Measurements from ENCODE around the gene YJU2. TPM values are rescaled to one million over a fixed set of nuclear protein-coding genes. Genes with fewer than 3 reads are reported as not detected.

The YJU2 gene
- total and polyA plus RNA-seq, 2 of the 13 experiments (the other 11 are each of a cell fraction or from before 2014, with no cell fraction given), result 9.3 to 17.9 TPM

DNA sequence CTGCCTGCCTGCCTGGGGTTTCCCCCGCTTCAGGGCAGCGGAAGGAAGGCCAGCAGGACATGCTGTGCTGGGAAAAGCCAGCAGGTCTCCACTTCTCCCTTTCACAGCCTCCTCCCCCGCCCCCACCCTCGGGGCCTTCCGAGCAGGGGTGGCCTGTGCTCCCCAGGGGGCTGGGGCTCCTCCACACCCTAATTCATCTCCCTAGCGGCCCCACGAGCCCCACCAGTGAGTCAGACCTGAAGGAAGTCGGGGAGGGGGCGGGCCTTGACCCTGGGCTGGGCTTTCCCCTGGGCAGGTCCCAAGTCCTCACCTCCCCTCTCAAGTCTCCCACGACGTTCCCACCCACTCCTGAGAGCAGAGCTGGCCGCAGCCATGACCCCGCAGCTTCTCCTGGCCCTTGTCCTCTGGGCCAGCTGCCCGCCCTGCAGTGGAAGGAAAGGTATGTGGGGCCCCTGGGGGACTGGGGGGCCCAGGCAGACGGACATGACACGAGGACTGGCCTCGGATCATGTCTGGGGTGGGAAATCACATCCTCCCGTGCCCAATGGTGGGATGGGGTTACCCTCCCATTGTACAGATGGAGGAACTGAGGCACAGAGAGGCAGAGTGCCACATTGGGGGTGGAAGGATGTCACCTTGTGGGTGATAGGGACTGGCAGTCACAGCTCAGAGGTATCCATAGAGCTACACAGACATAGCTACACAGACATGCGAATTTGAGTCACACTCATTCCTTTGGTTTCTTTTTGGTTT, 17.5 kb upstream of the YJU2 start, which contains the start of gene EBI3 (continued):
- TF ChIP-seq, protein P1, sequence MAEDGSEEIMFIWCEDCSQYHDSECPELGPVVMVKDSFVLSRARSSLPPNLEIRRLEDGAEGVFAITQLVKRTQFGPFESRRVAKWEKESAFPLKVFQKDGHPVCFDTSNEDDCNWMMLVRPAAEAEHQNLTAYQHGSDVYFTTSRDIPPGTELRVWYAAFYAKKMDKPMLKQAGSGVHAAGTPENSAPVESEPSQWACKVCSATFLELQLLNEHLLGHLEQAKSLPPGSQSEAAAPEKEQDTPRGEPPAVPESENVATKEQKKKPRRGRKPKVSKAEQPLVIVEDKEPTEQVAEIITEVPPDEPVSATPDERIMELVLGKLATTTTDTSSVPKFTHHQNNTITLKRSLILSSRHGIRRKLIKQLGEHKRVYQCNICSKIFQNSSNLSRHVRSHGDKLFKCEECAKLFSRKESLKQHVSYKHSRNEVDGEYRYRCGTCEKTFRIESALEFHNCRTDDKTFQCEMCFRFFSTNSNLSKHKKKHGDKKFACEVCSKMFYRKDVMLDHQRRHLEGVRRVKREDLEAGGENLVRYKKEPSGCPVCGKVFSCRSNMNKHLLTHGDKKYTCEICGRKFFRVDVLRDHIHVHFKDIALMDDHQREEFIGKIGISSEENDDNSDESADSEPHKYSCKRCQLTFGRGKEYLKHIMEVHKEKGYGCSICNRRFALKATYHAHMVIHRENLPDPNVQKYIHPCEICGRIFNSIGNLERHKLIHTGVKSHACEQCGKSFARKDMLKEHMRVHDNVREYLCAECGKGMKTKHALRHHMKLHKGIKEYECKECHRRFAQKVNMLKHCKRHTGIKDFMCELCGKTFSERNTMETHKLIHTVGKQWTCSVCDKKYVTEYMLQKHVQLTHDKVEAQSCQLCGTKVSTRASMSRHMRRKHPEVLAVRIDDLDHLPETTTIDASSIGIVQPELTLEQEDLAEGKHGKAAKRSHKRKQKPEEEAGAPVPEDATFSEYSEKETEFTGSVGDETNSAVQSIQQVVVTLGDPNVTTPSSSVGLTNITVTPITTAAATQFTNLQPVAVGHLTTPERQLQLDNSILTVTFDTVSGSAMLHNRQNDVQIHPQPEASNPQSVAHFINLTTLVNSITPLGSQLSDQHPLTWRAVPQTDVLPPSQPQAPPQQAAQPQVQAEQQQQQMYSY (CRISPR knock-in tag; IDR thresholded peaks at IDR 0.05), result no peak
- TF ChIP-seq, protein P2, sequence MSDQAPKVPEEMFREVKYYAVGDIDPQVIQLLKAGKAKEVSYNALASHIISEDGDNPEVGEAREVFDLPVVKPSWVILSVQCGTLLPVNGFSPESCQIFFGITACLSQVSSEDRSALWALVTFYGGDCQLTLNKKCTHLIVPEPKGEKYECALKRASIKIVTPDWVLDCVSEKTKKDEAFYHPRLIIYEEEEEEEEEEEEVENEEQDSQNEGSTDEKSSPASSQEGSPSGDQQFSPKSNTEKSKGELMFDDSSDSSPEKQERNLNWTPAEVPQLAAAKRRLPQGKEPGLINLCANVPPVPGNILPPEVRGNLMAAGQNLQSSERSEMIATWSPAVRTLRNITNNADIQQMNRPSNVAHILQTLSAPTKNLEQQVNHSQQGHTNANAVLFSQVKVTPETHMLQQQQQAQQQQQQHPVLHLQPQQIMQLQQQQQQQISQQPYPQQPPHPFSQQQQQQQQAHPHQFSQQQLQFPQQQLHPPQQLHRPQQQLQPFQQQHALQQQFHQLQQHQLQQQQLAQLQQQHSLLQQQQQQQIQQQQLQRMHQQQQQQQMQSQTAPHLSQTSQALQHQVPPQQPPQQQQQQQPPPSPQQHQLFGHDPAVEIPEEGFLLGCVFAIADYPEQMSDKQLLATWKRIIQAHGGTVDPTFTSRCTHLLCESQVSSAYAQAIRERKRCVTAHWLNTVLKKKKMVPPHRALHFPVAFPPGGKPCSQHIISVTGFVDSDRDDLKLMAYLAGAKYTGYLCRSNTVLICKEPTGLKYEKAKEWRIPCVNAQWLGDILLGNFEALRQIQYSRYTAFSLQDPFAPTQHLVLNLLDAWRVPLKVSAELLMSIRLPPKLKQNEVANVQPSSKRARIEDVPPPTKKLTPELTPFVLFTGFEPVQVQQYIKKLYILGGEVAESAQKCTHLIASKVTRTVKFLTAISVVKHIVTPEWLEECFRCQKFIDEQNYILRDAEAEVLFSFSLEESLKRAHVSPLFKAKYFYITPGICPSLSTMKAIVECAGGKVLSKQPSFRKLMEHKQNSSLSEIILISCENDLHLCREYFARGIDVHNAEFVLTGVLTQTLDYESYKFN (CRISPR knock-in tag; conservative IDR thresholded peaks at IDR 0.05), result peak; percentile 78
- TF ChIP-seq ZNF331 (CRISPR knock-in tag; IDR thresholded peaks at IDR 0.05) (no peak), ZNF317 (CRISPR knock-in tag; IDR thresholded peaks at IDR 0.05) (no peak), CENPX (CRISPR knock-in tag; IDR thresholded peaks at IDR 0.05) (no peak), ZNF547 (CRISPR knock-in tag; IDR thresholded peaks at IDR 0.05) (peak; percentile 77; the same call in 1 of the 2 replicates), ZNF891 (CRISPR knock-in tag; IDR thresholded peaks at IDR 0.05) (peak; percentile 66; the same call in 1 of the 2 replicates), NFIB (CRISPR knock-in tag; IDR thresholded peaks at IDR 0.05; ENCODE audit: borderline replicate concordance) (no peak), ZKSCAN5 (CRISPR knock-in tag; IDR thresholded peaks at IDR 0.05) (0 out of 2 replicates have a peak, but pooled peaks have one; percentile 39), LCORL (IDR thresholded peaks at IDR 0.05) (no peak), LCORL (CRISPR knock-in tag; IDR thresholded peaks at IDR 0.05) (peak; percentile 67; the same call in 1 of the 2 replicates), RXRB (CRISPR knock-in tag; IDR thresholded peaks at IDR 0.05; ENCODE audit: borderline replicate concordance) (peak; percentile 55; the same call in 1 of the 2 replicates), NFKBIZ (CRISPR knock-in tag; IDR thresholded peaks at IDR 0.05) (no peak), MXI1 (IDR thresholded peaks at IDR 0.05; ENCODE audit: borderline replicate concordance, low read depth, low read length) (no peak), DPF2 (CRISPR knock-in tag; IDR thresholded peaks at IDR 0.05; ENCODE audit: borderline replicate concordance, low read depth) (peak; percentile 48; the same call in 1 of the 2 replicates), ZNF274 (CRISPR knock-in tag; IDR thresholded peaks at IDR 0.05) (0 out of 2 replicates have a peak, but pooled peaks have one; percentile 30), ZBTB7B (CRISPR knock-in tag; IDR thresholded peaks at IDR 0.05) (peak; percentile 65; the same call in 1 of the 2 replicates)
- TF ChIP-seq, protein P3, sequence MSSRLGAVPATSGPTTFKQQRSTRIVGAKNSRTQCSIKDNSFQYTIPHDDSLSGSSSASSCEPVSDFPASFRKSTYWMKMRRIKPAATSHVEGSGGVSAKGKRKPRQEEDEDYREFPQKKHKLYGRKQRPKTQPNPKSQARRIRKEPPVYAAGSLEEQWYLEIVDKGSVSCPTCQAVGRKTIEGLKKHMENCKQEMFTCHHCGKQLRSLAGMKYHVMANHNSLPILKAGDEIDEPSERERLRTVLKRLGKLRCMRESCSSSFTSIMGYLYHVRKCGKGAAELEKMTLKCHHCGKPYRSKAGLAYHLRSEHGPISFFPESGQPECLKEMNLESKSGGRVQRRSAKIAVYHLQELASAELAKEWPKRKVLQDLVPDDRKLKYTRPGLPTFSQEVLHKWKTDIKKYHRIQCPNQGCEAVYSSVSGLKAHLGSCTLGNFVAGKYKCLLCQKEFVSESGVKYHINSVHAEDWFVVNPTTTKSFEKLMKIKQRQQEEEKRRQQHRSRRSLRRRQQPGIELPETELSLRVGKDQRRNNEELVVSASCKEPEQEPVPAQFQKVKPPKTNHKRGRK (CRISPR knock-in tag; IDR thresholded peaks at IDR 0.05), result no peak
- TF ChIP-seq, protein P4, sequence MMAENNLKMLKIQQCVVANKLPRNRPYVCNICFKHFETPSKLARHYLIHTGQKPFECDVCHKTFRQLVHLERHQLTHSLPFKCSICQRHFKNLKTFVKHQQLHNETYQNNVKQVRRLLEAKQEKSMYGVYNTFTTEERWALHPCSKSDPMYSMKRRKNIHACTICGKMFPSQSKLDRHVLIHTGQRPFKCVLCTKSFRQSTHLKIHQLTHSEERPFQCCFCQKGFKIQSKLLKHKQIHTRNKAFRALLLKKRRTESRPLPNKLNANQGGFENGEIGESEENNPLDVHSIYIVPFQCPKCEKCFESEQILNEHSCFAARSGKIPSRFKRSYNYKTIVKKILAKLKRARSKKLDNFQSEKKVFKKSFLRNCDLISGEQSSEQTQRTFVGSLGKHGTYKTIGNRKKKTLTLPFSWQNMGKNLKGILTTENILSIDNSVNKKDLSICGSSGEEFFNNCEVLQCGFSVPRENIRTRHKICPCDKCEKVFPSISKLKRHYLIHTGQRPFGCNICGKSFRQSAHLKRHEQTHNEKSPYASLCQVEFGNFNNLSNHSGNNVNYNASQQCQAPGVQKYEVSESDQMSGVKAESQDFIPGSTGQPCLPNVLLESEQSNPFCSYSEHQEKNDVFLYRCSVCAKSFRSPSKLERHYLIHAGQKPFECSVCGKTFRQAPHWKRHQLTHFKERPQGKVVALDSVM (CRISPR knock-in tag; IDR thresholded peaks at IDR 0.05), result 0 out of 2 replicates have a peak, but pooled peaks have one; percentile 34
